ENCODE data around the gene GGCX. TPM values are rescaled to one million over a fixed set of nuclear protein-coding genes. Genes with fewer than 3 reads are reported as not detected.
A peak's percentile ranks its signal among the peaks of the same experiment; 100 is the strongest.
"Not testable (repeated sequence)": the region's sequence is repeated elsewhere in the genome, so short reads cannot be mapped to it uniquely, and the experiment has no call there.

GGCX gene
- total RNA-seq, 3 donors from 2014 or later = 26.7 to 35.1 (median 31.8) TPM

DNA sequence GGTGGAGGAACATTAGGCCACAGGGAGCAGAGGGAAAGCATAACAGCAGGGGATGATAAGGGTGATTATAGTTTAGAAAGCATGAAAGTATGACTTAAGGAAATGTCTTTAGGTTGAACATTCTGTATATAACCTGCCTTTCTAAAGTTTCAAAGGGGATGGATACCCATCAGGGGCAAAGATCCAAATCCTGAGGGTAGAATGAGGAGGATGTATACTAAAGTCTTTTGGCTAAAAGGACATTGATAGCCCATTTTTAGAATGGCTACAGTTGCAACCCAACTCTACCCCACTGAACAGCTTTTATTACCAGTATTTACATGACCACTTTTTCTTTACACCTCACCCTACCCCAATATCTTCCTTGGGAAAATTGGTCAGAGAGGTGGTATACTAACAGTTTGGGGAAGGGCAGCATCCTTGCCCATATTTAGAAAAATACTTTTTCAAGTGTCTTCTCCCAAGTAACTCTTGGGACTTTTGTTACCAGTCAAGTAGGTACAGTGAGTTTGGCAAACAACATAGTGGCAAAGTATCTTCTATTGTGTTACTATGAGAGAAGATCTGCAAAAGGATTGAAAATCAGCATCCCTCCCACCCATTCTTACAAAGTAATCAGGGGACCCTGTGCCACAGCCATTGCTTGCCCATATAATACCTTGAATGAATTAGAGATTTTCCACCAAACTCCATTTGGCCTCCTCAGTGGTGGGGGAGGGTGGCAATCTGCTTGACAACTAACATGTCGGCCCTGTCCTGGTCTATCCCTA is 14.0 kb downstream of the GGCX start:
- no peak for DNase-seq (ENCODE audit: low spot score in 2 of 2)
- Histone ChIP-seq H3K27ac (no peak overlapping the region), H3K4me3 (no peak overlapping the region), H3K36me3 (no peaks in the 10 kb centered on the region), H3K9me3 (no peaks in the 10 kb centered on the region), H3K27me3 (no peaks in the 10 kb centered on the region), H3K4me1 (no peaks in the 10 kb centered on the region)
- TF ChIP-seq, protein P1, sequence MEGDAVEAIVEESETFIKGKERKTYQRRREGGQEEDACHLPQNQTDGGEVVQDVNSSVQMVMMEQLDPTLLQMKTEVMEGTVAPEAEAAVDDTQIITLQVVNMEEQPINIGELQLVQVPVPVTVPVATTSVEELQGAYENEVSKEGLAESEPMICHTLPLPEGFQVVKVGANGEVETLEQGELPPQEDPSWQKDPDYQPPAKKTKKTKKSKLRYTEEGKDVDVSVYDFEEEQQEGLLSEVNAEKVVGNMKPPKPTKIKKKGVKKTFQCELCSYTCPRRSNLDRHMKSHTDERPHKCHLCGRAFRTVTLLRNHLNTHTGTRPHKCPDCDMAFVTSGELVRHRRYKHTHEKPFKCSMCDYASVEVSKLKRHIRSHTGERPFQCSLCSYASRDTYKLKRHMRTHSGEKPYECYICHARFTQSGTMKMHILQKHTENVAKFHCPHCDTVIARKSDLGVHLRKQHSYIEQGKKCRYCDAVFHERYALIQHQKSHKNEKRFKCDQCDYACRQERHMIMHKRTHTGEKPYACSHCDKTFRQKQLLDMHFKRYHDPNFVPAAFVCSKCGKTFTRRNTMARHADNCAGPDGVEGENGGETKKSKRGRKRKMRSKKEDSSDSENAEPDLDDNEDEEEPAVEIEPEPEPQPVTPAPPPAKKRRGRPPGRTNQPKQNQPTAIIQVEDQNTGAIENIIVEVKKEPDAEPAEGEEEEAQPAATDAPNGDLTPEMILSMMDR (IDR thresholded peaks at IDR 0.05) = no peak
- TF ChIP-seq POLR2A (IDR thresholded peaks at IDR 0.05) (no peak), POLR2AphosphoS5 (IDR thresholded peaks at IDR 0.05) (no peak)
- intact Hi-C loops (cut with DNase I; ENCODE audit: low total_unique reads) = no loop called here

DNA sequence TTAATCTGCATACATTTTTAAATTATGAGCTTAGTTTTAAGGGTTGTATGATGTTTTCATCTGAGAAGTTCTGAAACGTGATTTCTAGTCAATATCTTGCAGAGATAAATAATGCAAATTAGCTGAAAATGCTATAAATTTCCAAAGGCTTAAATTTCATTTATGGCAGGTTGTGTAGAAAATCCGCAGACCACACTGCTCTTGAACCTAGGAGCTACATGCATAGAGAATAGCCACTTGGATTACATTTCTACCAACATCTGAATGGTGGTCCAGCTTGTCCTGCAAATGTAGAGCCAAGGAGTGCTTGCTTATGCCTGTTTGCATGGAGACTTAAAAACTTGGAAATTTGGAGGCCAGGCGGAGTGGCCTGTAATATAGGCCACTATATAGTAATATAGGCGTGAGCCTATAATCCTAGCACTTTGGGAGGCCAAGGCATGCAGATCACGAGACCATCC is 15.5 kb downstream of the GGCX start:
- peaks cover 0 to 12% of the 10 kb centered on the region in 2 donors for H3K4me1 ChIP-seq
- H3K27me3 ChIP-seq = no peaks in the 10 kb centered on the region
- H3K9me3 ChIP-seq = no peaks in the 10 kb centered on the region
- no peak overlapping the region for H3K27ac ChIP-seq
- no peak for DNase-seq (ENCODE audit: low spot score in 2 of 2)
- H3K36me3 ChIP-seq = no peaks in the 10 kb centered on the region
- intact Hi-C loops (cut with DNase I; ENCODE audit: low total_unique reads) = no loop called here
- no peak overlapping the region for H3K4me3 ChIP-seq
- TF ChIP-seq, protein P1 (IDR thresholded peaks at IDR 0.05) = no peak
- TF ChIP-seq POLR2AphosphoS5 (IDR thresholded peaks at IDR 0.05) = no peak
- TF ChIP-seq POLR2A (IDR thresholded peaks at IDR 0.05) = no peak

DNA sequence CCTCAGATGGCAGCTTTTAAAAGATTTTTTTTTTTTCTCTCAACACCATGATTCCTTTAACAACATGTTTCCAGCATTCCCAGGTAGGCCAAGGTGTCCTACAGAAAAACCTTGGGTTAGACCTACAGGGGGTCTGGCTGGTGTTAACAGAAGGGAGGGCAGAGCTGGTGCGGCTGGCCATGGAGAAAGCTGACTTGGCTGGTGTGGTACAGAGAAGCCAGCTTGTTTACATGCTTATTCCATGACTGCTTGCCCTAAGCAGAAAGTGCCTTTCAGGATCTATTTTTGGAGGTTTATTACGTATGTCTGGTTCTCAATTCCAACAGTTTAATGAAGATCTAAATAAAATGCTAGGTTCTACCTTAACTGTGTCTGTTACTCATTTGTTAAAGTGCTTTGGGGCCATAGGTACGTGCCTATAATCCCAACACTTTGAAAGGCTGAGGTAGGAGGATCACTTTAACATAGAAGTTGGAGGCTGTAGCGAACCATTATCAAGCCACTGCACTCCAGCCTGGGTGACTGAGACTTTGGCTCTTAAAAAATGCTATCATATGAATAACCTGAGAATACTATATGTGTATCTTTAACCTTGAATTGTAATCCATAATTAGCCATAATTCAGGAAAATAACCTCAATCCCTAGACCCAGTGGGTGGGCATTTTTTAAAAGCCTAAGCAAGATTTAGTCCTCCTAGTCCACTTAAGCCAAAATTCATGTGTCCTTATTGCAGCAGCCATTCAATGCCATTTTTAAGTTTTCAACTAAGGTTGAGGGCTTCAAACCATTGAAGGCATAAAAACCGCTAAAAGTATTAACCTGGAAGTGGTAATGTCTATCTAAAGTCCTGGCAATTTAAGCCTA is 16.1 kb downstream of the GGCX start:
- peaks cover 0 to 16% of the 10 kb centered on the region in 2 donors for H3K4me1 ChIP-seq
- DNase-seq (ENCODE audit: low spot score in 2 of 2); H3K27ac ChIP-seq: not testable (repeated sequence)

DNA sequence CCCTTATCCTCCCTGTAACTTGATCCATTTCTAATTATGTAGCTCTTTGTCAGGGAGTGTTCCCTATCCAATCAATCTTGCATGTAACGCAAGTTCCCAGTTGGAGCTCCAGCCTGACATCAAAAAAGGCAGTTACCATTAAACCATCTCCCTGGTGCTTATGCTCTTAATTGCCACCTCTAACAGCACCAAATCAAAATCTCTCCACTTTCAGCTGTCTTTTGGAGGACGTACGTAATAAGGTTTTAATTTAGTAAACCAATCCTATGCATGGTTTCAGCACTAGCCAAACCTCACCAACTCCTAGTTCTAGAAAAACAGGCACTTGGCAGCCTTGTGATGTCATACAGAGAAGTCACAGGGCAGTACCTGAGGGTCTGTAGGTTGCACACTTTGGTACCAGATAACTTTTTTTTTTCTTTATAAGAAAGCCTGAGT is 17.0 kb downstream of the GGCX start:
- intact Hi-C loops (cut with DNase I; ENCODE audit: low total_unique reads); DNase-seq (ENCODE audit: low spot score in 2 of 2); H3K36me3 ChIP-seq; H3K4me3 ChIP-seq; H3K27ac ChIP-seq; H3K27me3 ChIP-seq; H3K9me3 ChIP-seq: not testable (repeated sequence)
- H3K4me1 ChIP-seq = peaks cover 0 to 16% of the 10 kb centered on the region in 2 donors

More for the DNA sequence above, 16.1 kb downstream of the GGCX start:
- H3K27me3 ChIP-seq; H3K9me3 ChIP-seq; H3K4me3 ChIP-seq; intact Hi-C loops (cut with DNase I; ENCODE audit: low total_unique reads); H3K36me3 ChIP-seq: not testable (repeated sequence)

DNA sequence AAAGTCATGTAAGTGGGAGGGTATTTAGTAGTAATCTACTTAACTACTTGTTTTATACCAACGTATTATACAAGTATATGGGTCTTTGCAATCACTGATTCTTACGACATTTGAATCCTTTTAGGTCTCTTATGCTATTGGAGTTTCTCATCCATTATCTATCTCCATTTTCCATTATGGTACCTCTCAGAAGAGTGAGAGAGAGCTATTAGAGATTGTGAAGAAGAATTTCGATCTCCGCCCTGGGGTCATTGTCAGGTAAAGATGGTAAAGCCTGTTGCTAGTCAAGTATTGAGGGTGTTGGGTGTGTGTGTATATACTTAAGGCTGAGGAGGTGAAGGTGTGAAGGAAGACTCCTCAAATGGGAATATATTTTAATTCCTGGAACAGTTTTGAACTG is 18.5 kb downstream of the GGCX start:
- Histone ChIP-seq H3K4me1 (peaks cover 0 to 16% of the 10 kb centered on the region in 2 donors), H3K27me3 (no peaks in the 10 kb centered on the region), H3K9me3 (no peaks in the 10 kb centered on the region), H3K27ac (peak overlapping the region in 1 of 2 donors; percentile 51), H3K4me3 (no peak overlapping the region), H3K36me3 (no peaks in the 10 kb centered on the region)
- TF ChIP-seq POLR2AphosphoS5 (IDR thresholded peaks at IDR 0.05) = no peak
- TF ChIP-seq POLR2A (IDR thresholded peaks at IDR 0.05) = no peak
- TF ChIP-seq, protein P1 (IDR thresholded peaks at IDR 0.05) = no peak
- intact Hi-C loops (cut with DNase I; ENCODE audit: low total_unique reads) = no loop called here
- no peak for DNase-seq (ENCODE audit: low spot score in 2 of 2)
